ENCODE data around the gene MACROH2A1.
A peak's percentile ranks its signal among the peaks of the same experiment; 100 is the strongest.

Gene MACROH2A1

GRCh38 chr5:135360278-135361274, 38.5 kb downstream of the MACROH2A1 start:
- H3K27ac ChIP-seq, result peak overlapping the region; percentile 16
- ChIA-PET POLR2A (ENCODE audit: low non-redundant PET) (no interaction called here), CTCF (interaction anchor here (1.0 kb wide), 1 partner anchor 97 kb away, joined by 4 read pairs; no protein-coding TSS in a partner anchor)
- TF ChIP-seq CTCF (conservative IDR thresholded peaks at IDR 0.05; ENCODE audit: low read depth), result no peak
- DNase-seq (ENCODE audit: low spot score), result no peak

GRCh38 chr5:135359374-135360165, 39.5 kb downstream of the MACROH2A1 start:
- H3K27ac ChIP-seq, result peak overlapping the region; percentile 16
- no peak for DNase-seq (ENCODE audit: low spot score)
- ChIA-PET CTCF (no interaction called here), POLR2A (ENCODE audit: low non-redundant PET) (no interaction called here)
- TF ChIP-seq CTCF (conservative IDR thresholded peaks at IDR 0.05; ENCODE audit: low read depth), result no peak

- POLR2A ChIA-PET (ENCODE audit: low non-redundant PET), result no interaction called here
- DNase-seq (ENCODE audit: low spot score), result no peak
- no peak overlapping the region for H3K27ac ChIP-seq
- TF ChIP-seq CTCF (conservative IDR thresholded peaks at IDR 0.05; ENCODE audit: low read depth), result no peak
- CTCF ChIA-PET, result no interaction called here
Measured at GRCh38 chr5:135357685-135358084, 41.3 kb downstream of the MACROH2A1 start.

- ChIA-PET CTCF (interaction anchor here (1.3 kb wide), 1 partner anchor 15 kb away, joined by 3 read pairs; no protein-coding TSS in a partner anchor), POLR2A (ENCODE audit: low non-redundant PET) (no interaction called here)
- no peak for DNase-seq (ENCODE audit: low spot score)
- H3K27ac ChIP-seq, result peak overlapping the region; percentile 67
- no peak for TF ChIP-seq CTCF (conservative IDR thresholded peaks at IDR 0.05; ENCODE audit: low read depth)
Measured at GRCh38 chr5:135356522-135357318, 42.3 kb downstream of the MACROH2A1 start.

GRCh38 chr5:135355169-135355568, 43.9 kb downstream of the MACROH2A1 start:
- H3K27ac ChIP-seq, result no peak overlapping the region
- POLR2A ChIA-PET (ENCODE audit: low non-redundant PET), result no interaction called here
- no peak for TF ChIP-seq CTCF (conservative IDR thresholded peaks at IDR 0.05; ENCODE audit: low read depth)
- CTCF ChIA-PET, result interaction anchor here (0.6 to 1.3 kb wide), 3 partner anchors 13 to 136 kb away, joined by 3 read pairs; no protein-coding TSS in a partner anchor
- no peak for DNase-seq (ENCODE audit: low spot score)

All from RWPE1 (cell line).